Measurements from ENCODE around the gene AGBL1. TPM values are rescaled to one million over a fixed set of nuclear protein-coding genes. Genes with fewer than 3 reads are reported as not detected.

AGBL1 gene
- total and polyA plus RNA-seq, 3 experiments from 2014 or later: not detected

DNA sequence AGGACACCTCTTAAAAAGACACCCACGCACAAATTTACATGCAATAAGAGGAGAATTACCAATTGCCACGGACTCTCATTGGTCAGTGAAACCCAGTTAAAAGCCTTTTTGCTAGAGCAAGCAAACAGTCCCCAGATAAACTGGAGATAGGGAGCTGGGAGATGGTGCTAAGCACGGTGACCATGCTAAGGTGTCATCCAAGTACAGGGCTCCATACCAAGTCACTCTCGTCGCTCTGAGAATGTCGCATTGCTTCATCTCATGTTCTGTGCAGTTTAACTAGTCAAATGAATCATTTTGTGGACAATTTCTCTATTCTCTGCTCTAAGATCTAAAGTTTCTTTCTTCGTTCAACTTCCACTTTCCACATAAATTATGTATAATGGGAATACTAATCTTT is 581.9 kb downstream of the AGBL1 start:
- CTCF ChIA-PET: no interaction called here

GRCh38 chr15:86663304-86663703 is 583.6 kb downstream of the AGBL1 start:
- Mint-ChIP-seq H3K9me3 (no peaks in the 10 kb centered on the region), H3K27me3 (no peaks in the 10 kb centered on the region), H3K36me3 (peaks cover 0 to 2% (median 0%) of the 10 kb centered on the region in 3 donors), H3K4me1 (peaks cover 5 to 15% (median 8%) of the 10 kb centered on the region in 3 donors), H3K4me3 (no peak overlapping the region), H3K27ac (peak overlapping the region in 3 of 8 donors; percentile 30 to 77 (median 51))
- Histone ChIP-seq H3K4me1 (ENCODE audit: insufficient read depth, low read length) (no peaks in the 10 kb centered on the region), H3K9me3 (ENCODE audit: low read length) (no peaks in the 10 kb centered on the region), H3K36me3 (ENCODE audit: insufficient read depth, low read length) (no peaks in the 10 kb centered on the region), H3K27ac (ENCODE audit: low read depth, low read length) (no peak overlapping the region), H3K4me3 (ENCODE audit: low read length) (no peak overlapping the region), H3K27me3 (ENCODE audit: insufficient read depth, low read length, poor library complexity, severe bottlenecking) (no peaks in the 10 kb centered on the region)
- DNase-seq: no peak
- POLR2A ChIA-PET: interaction anchor here (1.0 kb wide), 1 partner anchor 10 kb away, joined by 3 read pairs; no protein-coding TSS in a partner anchor
- CTCF ChIA-PET: interaction anchor here (1.2 kb wide), 1 partner anchor 13 kb away, joined by 4 read pairs; no protein-coding TSS in a partner anchor

More for the DNA sequence above, 581.9 kb downstream of the AGBL1 start:
- DNase-seq: no peak
- peaks cover 0 to 2% (median 0%) of the 10 kb centered on the region in 3 donors for H3K36me3 Mint-ChIP-seq
- Histone ChIP-seq H3K9me3 (ENCODE audit: low read length) (no peaks in the 10 kb centered on the region), H3K36me3 (ENCODE audit: insufficient read depth, low read length) (no peaks in the 10 kb centered on the region), H3K27ac (ENCODE audit: low read depth, low read length) (no peak overlapping the region), H3K4me1 (ENCODE audit: insufficient read depth, low read length) (no peaks in the 10 kb centered on the region), H3K27me3 (ENCODE audit: insufficient read depth, low read length, poor library complexity, severe bottlenecking) (no peaks in the 10 kb centered on the region), H3K4me3 (ENCODE audit: low read length) (no peak overlapping the region)
- POLR2A ChIA-PET: no interaction called here
- peaks cover 8 to 26% (median 16%) of the 10 kb centered on the region in 3 donors for H3K4me1 Mint-ChIP-seq
- no peaks in the 10 kb centered on the region for H3K27me3 Mint-ChIP-seq
- H3K9me3 Mint-ChIP-seq: no peaks in the 10 kb centered on the region
- no peak overlapping the region for H3K27ac Mint-ChIP-seq
- no peak overlapping the region for H3K4me3 Mint-ChIP-seq

- H3K27ac Mint-ChIP-seq: peak overlapping the region in 1 of 8 donors; percentile 32
These were observed 584.3 kb downstream of the AGBL1 start for GRCh38 chr15:86663979-86664378.

GRCh38 chr15:86664581-86664980 is 584.9 kb downstream of the AGBL1 start:
- POLR2A ChIA-PET: no interaction called here
- H3K4me3 Mint-ChIP-seq: no peak overlapping the region
- H3K4me1 Mint-ChIP-seq: peaks cover 5 to 15% (median 8%) of the 10 kb centered on the region in 3 donors
- no peaks in the 10 kb centered on the region for H3K4me1 ChIP-seq (ENCODE audit: insufficient read depth, low read length)
- H3K27ac ChIP-seq (ENCODE audit: low read depth, low read length): no peak overlapping the region
- peaks cover 0 to 3% (median 0%) of the 10 kb centered on the region in 5 donors for H3K9me3 Mint-ChIP-seq
- no peaks in the 10 kb centered on the region for H3K36me3 ChIP-seq (ENCODE audit: insufficient read depth, low read length)
- H3K27me3 ChIP-seq (ENCODE audit: insufficient read depth, low read length, poor library complexity, severe bottlenecking): no peaks in the 10 kb centered on the region
- CTCF ChIA-PET: no interaction called here
- no peaks in the 10 kb centered on the region for H3K36me3 Mint-ChIP-seq
- H3K27ac Mint-ChIP-seq: no peak overlapping the region
- H3K27me3 Mint-ChIP-seq: no peaks in the 10 kb centered on the region
- DNase-seq: no peak
- no peak overlapping the region for H3K4me3 ChIP-seq (ENCODE audit: low read length)
- no peaks in the 10 kb centered on the region for H3K9me3 ChIP-seq (ENCODE audit: low read length)

More at GRCh38 chr15:86663979-86664378, 584.3 kb downstream of the AGBL1 start:
- peaks cover 0 to 3% (median 0%) of the 10 kb centered on the region in 5 donors for H3K9me3 Mint-ChIP-seq
- CTCF ChIA-PET: interaction anchor here (1.2 kb wide), 1 partner anchor 14 kb away, joined by 4 read pairs; no protein-coding TSS in a partner anchor
- H3K27me3 Mint-ChIP-seq: no peaks in the 10 kb centered on the region
- no peak for DNase-seq
- POLR2A ChIA-PET: no interaction called here
- Histone ChIP-seq H3K36me3 (ENCODE audit: insufficient read depth, low read length) (no peaks in the 10 kb centered on the region), H3K27ac (ENCODE audit: low read depth, low read length) (no peak overlapping the region), H3K4me1 (ENCODE audit: insufficient read depth, low read length) (no peaks in the 10 kb centered on the region), H3K27me3 (ENCODE audit: insufficient read depth, low read length, poor library complexity, severe bottlenecking) (no peaks in the 10 kb centered on the region), H3K9me3 (ENCODE audit: low read length) (no peaks in the 10 kb centered on the region), H3K4me3 (ENCODE audit: low read length) (no peak overlapping the region)
- peaks cover 0 to 2% (median 0%) of the 10 kb centered on the region in 3 donors for H3K36me3 Mint-ChIP-seq
- no peak overlapping the region for H3K4me3 Mint-ChIP-seq
- H3K4me1 Mint-ChIP-seq: peaks cover 5 to 15% (median 8%) of the 10 kb centered on the region in 3 donors

DNA sequence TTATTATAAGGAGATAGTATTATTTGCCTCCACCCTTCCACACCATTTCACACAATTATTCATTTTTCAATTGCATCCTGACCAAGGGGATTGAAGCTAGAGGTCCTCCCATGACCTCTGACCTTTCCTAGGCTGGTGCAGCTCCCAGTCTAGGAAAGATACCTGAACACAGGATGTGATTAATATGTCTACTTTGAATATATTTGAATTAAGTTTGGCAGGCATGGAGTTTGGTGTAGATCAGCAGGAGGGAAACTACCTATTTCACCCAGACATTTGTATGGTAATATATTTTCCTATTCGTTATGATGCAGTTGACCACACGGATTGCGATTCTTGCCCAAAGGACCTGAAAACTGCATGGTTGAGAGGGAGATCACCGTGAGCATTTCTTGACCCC is 596.3 kb downstream of the AGBL1 start:
- POLR2A ChIA-PET: no interaction called here
- H3K9me3 ChIP-seq (ENCODE audit: low read length): no peaks in the 10 kb centered on the region
- Mint-ChIP-seq H3K4me3 (no peak overlapping the region), H3K27me3 (peaks cover 0 to 2% of the 10 kb centered on the region in 2 donors), H3K9me3 (peaks cover 0 to 6% (median 0%) of the 10 kb centered on the region in 5 donors), H3K27ac (no peak overlapping the region), H3K36me3 (no peaks in the 10 kb centered on the region), H3K4me1 (peaks cover 0 to 12% (median 5%) of the 10 kb centered on the region in 3 donors)
- H3K27ac ChIP-seq (ENCODE audit: low read depth, low read length): no peak overlapping the region
- no peak for DNase-seq
- no peaks in the 10 kb centered on the region for H3K36me3 ChIP-seq (ENCODE audit: insufficient read depth, low read length)
- no peak overlapping the region for H3K4me3 ChIP-seq (ENCODE audit: low read length)
- CTCF ChIA-PET: no interaction called here
- H3K27me3 ChIP-seq (ENCODE audit: insufficient read depth, low read length, poor library complexity, severe bottlenecking): no peaks in the 10 kb centered on the region
- H3K4me1 ChIP-seq (ENCODE audit: insufficient read depth, low read length): no peaks in the 10 kb centered on the region

- Histone ChIP-seq H3K4me1 (ENCODE audit: insufficient read depth, low read length) (no peaks in the 10 kb centered on the region), H3K4me3 (ENCODE audit: low read length) (no peak overlapping the region), H3K27ac (ENCODE audit: low read depth, low read length) (no peak overlapping the region), H3K27me3 (ENCODE audit: insufficient read depth, low read length, poor library complexity, severe bottlenecking) (no peaks in the 10 kb centered on the region), H3K9me3 (ENCODE audit: low read length) (no peaks in the 10 kb centered on the region), H3K36me3 (ENCODE audit: insufficient read depth, low read length) (no peaks in the 10 kb centered on the region)
- Mint-ChIP-seq H3K27ac (no peak overlapping the region), H3K4me1 (peaks cover 0 to 12% (median 5%) of the 10 kb centered on the region in 3 donors), H3K9me3 (peaks cover 0 to 6% (median 0%) of the 10 kb centered on the region in 5 donors), H3K4me3 (peak overlapping the region in 3 of 7 donors; percentile 2 to 59 (median 31)), H3K27me3 (peaks cover 0 to 6% of the 10 kb centered on the region in 2 donors), H3K36me3 (no peaks in the 10 kb centered on the region)
- CTCF ChIA-PET: no interaction called here
- POLR2A ChIA-PET: no interaction called here
- no peak for DNase-seq
These were observed 597.6 kb downstream of the AGBL1 start for GRCh38 chr15:86677278-86677677.

DNA sequence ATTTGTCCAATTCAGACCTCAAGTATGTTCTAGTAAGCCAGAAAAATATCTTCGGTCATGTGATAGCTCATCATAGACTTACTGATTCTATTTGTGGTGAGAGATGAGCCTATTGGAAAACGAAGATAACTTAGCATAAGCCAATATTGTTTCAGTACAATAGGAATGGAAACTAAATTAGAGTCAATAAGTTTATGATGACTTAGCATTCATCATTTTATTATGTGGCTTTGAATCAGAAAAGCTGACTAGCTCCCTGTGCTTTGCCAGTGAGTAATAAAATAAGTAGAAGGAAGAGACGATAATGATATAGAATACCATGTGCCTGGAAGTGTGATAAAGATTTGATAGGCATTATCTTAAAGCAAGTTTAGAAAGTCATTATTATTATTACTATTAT is 605.6 kb downstream of the AGBL1 start:
- H3K27ac Mint-ChIP-seq: no peak overlapping the region
- POLR2A ChIA-PET: no interaction called here
- Histone ChIP-seq H3K4me1 (ENCODE audit: insufficient read depth, low read length) (no peaks in the 10 kb centered on the region), H3K27me3 (ENCODE audit: insufficient read depth, low read length, poor library complexity, severe bottlenecking) (no peaks in the 10 kb centered on the region), H3K4me3 (ENCODE audit: low read length) (no peak overlapping the region), H3K9me3 (ENCODE audit: low read length) (no peaks in the 10 kb centered on the region), H3K27ac (ENCODE audit: low read depth, low read length) (no peak overlapping the region), H3K36me3 (ENCODE audit: insufficient read depth, low read length) (no peaks in the 10 kb centered on the region)
- H3K4me1 Mint-ChIP-seq: peaks cover 0 to 5% (median 0%) of the 10 kb centered on the region in 3 donors
- no peak overlapping the region for H3K4me3 Mint-ChIP-seq
- CTCF ChIA-PET: no interaction called here
- peaks cover 0 to 13% of the 10 kb centered on the region in 2 donors for H3K27me3 Mint-ChIP-seq
- peaks cover 0 to 6% (median 0%) of the 10 kb centered on the region in 5 donors for H3K9me3 Mint-ChIP-seq
- H3K36me3 Mint-ChIP-seq: no peaks in the 10 kb centered on the region
- no peak for DNase-seq

DNA sequence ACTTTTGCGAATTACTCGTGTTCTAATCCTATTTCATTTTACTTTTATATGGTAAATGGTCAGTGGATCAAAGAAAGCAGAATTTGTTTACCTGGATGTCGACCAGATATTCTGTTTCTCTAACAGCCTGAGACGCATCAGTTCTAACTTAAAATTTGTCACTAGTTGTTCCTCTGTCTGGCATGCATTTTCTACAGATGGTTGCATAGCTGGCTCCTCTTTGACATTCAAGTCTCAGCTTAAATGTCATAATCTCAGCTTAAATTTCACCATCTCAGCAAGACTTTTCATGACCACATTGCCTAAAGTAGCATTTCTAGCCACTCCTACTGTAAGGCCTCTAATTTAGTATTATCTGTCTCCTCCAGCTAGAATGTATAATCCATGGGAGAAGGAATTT is 609.3 kb downstream of the AGBL1 start:
- CTCF ChIA-PET: no interaction called here
- peaks cover 0 to 5% (median 0%) of the 10 kb centered on the region in 3 donors for H3K4me1 Mint-ChIP-seq
- Histone ChIP-seq H3K36me3 (ENCODE audit: insufficient read depth, low read length) (no peaks in the 10 kb centered on the region), H3K4me3 (ENCODE audit: low read length) (no peak overlapping the region), H3K9me3 (ENCODE audit: low read length) (no peaks in the 10 kb centered on the region), H3K27me3 (ENCODE audit: insufficient read depth, low read length, poor library complexity, severe bottlenecking) (no peaks in the 10 kb centered on the region), H3K27ac (ENCODE audit: low read depth, low read length) (no peak overlapping the region), H3K4me1 (ENCODE audit: insufficient read depth, low read length) (no peaks in the 10 kb centered on the region)
- peaks cover 0 to 8% of the 10 kb centered on the region in 2 donors for H3K27me3 Mint-ChIP-seq
- H3K36me3 Mint-ChIP-seq: no peaks in the 10 kb centered on the region
- no peak overlapping the region for H3K4me3 Mint-ChIP-seq
- peaks cover 0 to 4% (median 0%) of the 10 kb centered on the region in 5 donors for H3K9me3 Mint-ChIP-seq
- POLR2A ChIA-PET: no interaction called here
- no peak for DNase-seq
- no peak overlapping the region for H3K27ac Mint-ChIP-seq

Data from CD8-positive, alpha-beta memory T cell (primary cell).